Activated naive CD4-positive, alpha-beta T cell treated with anti-CD3 and anti-CD28 coated beads, Interleukin-2, amount 10 ng/mL, durations not matched to agents 7 days and 5 days (primary cell): ENCODE data around the gene PRRT1.
"Not testable (repeated sequence)": the region's sequence is repeated elsewhere in the genome, so short reads cannot be mapped to it uniquely, and the experiment has no call there.

Experiments
- CTCF ChIA-PET: fragments of 350-600 bp; sonication (Branson Sonifier 250); formaldehyde crosslinking; loops from one replicate; lab custom pipeline; 2021; ENCODE audit warnings: antibody characterized with exemption; lab: Charles Lee
- DNase-seq: peaks from one replicate; pipeline ENCODE4 v3.0.0-alpha.2; 2020
- H3K27ac Mint-ChIP-seq: one replicate; pipeline ENCODE4 v1.8.0; 2021; ENCODE audit warnings: mild to moderate bottlenecking, moderate library complexity, mixed read lengths
- H3K27me3 Mint-ChIP-seq: one replicate; pipeline ENCODE4 v1.8.0; 2021; ENCODE audit warnings: mild to moderate bottlenecking, mixed read lengths
- H3K36me3 Mint-ChIP-seq: one replicate; pipeline ENCODE4 v1.8.0; 2021; ENCODE audit warnings: mixed read lengths
- H3K4me1 Mint-ChIP-seq: one replicate; pipeline ENCODE4 v1.8.0; 2021; ENCODE audit warnings: mixed read lengths
- H3K4me3 Mint-ChIP-seq: one replicate; pipeline ENCODE4 v1.8.0; 2021; ENCODE audit warnings: mild to moderate bottlenecking, moderate library complexity, mixed read lengths
- H3K9me3 Mint-ChIP-seq: one replicate; pipeline ENCODE4 v1.8.0; 2021; ENCODE audit warnings: mixed read lengths

PRRT1 gene

DNA sequence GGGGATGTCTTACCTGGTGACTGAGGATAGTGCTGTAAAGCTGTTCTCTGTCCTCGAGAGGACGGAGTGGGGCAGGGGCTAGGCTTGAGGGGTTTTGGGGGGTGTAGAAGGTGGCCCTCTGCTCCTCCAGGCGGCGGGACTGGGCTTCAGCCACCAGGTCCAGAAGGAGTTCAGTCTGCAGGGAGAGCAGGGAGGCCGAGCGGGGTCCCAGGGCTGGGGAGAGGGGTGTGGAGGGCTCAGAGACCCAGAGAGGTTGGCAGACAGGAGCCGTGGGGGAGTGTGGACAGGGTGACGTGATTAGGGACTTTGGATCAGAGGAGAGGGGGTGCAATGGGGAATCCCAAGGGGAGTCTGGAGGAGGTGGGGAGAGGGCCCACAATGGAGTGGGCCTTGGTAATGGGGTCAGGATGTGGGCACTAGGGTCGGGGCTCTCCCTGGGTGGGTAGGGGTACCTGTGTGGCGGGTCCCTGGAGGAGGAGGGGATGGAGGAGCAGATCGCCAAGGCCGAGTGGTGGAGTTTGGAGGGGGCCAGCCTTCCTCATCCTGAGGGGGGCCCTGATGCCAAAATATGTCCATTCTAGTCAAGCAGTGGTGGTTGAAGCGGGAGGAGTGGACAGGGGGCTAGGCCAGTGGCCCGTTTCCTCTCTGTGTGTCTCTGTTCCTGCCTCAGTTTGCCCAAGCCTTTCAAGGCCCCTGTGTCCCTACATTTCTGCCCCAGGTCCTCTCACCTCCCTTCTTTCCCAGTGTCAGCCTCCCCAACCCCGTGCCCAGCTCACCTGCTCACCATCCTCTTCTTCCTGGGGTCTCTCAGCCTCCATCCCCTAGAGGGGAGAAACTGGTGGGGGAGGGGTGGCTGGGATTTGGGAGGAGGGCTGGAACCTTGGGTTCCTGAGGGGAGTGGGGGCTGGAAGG is 40.2 kb upstream of the PRRT1 start:
- no peak for DNase-seq
- Mint-ChIP-seq H3K36me3 (peaks cover 50% of the 10 kb centered on the region), H3K9me3 (no peaks in the 10 kb centered on the region), H3K4me3 (peak overlapping the region; percentile 100), H3K27me3 (peaks cover 5% of the 10 kb centered on the region), H3K4me1 (peaks cover 56% of the 10 kb centered on the region), H3K27ac (peak overlapping the region; percentile 98)
- CTCF ChIA-PET: interaction anchor here (0.8 to 1.7 kb wide), 5 partner anchors 9 to 74 kb away, joined by 3 to 6 read pairs (median 5); no protein-coding TSS in a partner anchor

DNA sequence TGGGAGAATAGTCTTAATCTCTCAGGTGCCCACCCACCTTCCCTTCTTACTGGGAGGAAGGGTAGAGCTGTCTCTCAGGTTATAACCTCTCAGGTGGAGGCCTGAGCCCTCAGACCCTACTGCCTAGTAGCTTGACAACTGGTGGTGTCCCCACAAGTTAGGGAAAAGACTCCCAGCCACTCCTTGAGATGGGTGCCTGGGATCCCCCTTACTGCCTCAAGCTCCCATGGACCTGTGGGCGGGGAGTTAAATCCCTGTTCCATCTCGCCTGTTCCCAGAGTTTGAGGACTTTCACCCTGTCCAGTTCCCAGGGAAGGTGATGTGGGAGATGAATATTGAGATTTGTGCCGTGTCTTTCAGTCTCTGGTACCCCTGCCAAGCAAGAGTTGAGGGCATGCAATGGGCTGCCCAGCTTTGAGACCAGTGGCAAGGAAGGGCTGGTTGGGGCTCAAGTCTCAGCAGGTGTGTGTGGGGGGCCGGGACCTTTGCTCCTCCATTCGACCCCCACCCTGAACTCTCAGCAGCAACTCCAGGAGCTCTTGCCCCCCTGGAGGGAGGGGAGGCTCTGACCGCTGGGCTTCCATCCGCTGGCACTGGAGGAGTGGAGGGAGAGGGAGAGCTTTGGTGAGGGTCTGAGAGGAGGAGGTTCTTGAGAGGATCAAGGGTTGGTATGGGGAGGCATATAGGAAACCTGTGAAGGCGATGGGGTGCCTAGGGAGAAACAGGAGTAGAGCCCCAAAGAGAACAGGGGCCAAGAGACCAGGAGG is 39.4 kb upstream of the PRRT1 start:
- Mint-ChIP-seq H3K36me3 (peaks cover 58% of the 10 kb centered on the region), H3K4me3 (peak overlapping the region; percentile 100), H3K4me1 (peaks cover 59% of the 10 kb centered on the region), H3K27me3 (peaks cover 5% of the 10 kb centered on the region), H3K27ac (peak overlapping the region; percentile 98), H3K9me3 (no peaks in the 10 kb centered on the region)
- CTCF ChIA-PET: interaction anchor here (0.9 to 1.7 kb wide), 3 partner anchors 9 to 73 kb away, joined by 5 to 6 read pairs (median 5); no protein-coding TSS in a partner anchor
- no peak for DNase-seq

DNA sequence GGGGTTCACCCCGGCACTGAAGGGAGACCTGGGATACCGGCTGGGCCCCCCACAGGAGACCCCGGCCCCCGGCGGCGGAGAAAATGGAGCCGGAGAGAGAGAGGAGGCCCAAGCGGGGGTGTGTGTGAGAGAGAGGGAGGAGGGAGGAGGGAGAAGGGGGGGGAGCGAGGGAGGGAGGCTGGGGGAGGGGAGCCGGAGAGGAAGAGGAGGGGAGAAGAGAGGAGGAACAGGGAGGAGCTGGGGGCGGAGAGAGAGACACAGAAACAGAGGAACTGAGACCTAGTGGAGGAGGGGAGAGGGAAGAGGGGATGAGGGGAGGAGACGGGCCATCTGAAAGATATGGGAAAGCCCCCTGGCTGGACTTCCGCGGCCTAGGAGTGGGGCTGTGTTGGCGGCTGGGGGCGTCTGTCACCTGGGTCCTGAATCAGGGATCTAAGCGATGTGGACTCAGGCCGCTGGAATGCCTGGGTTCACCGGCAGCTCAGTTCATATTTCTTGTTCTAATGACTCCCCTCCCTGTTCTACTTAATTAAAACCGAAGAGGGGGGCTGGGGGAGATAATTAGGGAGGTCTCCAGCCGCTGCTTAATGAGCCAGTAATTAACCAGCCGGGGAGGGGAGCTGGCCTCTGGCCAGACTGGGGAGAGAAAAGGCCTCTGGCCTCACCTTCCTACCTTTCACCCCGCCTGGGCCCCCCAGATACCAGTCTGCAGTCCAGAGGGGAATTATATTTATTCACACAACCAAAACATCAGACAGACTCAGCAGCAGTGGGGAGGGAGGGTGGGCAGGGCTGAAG is 38.5 kb upstream of the PRRT1 start, which contains the start of gene PBX2:
Gene PBX2, minus strand, starts transcription at position 149 of the 798 bp plus-strand sequence. CDS start 287 bp downstream, outside the sequence.
- Mint-ChIP-seq H3K4me1 (peaks cover 63% of the 10 kb centered on the region), H3K36me3 (peaks cover 65% of the 10 kb centered on the region), H3K27ac (peak within 1 kb of the TSS; percentile 98), H3K27me3 (peaks cover 5% of the 10 kb centered on the region), H3K4me3 (peak within 1 kb of the TSS; percentile 100), H3K9me3 (no peaks in the 10 kb centered on the region)
- DNase-seq: peak; percentile 94
- CTCF ChIA-PET: interaction anchor here (0.9 to 1.7 kb wide), 3 partner anchors 8 to 72 kb away, joined by 5 to 6 read pairs (median 5); no protein-coding TSS in a partner anchor

DNA sequence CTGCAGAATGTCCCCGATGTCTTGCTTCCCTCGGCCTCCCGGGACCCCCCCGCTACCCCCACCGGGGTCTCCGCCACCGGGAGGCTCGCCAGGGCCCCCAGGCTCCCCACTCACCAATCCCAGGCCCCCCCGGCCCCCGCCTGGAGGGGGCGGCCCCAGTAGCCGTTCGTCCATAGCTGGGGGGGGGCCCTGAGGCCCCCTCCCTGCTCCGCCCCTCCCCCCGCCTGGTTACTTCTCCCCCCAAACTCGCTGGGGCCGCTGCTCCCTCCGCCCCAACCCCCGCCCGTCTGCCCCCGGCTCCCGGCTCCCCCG is 38.0 kb upstream of the PRRT1 start:
- CTCF ChIA-PET: no interaction called here
- Mint-ChIP-seq H3K36me3 (peaks cover 65% of the 10 kb centered on the region), H3K9me3 (no peaks in the 10 kb centered on the region), H3K4me1 (peaks cover 57% of the 10 kb centered on the region), H3K4me3 (peak overlapping the region; percentile 92), H3K27me3 (peaks cover 5% of the 10 kb centered on the region), H3K27ac (peak overlapping the region; percentile 90)
- DNase-seq: no peak

DNA sequence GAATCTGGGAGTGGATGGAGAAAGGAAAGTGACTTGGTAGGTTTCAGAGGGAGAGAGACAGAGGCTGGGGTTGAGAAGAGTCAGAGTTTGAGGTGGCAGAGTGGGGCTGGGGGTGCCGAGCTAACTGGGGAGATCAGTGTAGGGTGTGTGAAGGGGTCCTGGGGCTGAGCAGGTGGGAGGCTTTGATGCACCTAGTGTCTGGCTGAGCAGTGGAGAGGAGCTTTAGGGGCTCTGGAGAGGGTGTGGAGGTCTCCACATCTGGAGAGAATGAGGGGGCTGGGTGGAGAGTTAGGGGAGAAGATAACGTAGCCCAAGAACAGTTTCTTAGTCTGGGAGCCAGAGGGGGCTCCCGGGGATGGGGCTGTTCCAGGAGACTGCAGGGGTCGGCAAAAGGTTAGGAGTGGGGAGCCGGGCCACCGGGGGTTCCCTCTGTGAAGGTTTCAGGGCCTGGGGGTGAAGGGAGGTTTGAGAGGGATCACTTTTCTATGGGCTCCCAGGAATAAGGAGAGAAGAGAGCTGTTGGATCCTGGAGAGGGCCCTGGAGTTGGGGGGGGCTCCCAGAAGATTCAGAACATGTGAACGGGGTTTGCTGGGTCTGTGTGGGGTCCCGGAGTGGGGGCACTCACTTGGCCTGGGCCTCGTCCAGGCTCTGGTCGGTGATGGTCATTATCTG is 37.5 kb upstream of the PRRT1 start:
- H3K4me3 Mint-ChIP-seq: peak overlapping the region; percentile 92
- no peaks in the 10 kb centered on the region for H3K9me3 Mint-ChIP-seq
- CTCF ChIA-PET: no interaction called here
- peaks cover 52% of the 10 kb centered on the region for H3K4me1 Mint-ChIP-seq
- peaks cover 5% of the 10 kb centered on the region for H3K27me3 Mint-ChIP-seq
- no peak for DNase-seq
- peaks cover 66% of the 10 kb centered on the region for H3K36me3 Mint-ChIP-seq
- H3K27ac Mint-ChIP-seq: peak overlapping the region; percentile 90

DNA sequence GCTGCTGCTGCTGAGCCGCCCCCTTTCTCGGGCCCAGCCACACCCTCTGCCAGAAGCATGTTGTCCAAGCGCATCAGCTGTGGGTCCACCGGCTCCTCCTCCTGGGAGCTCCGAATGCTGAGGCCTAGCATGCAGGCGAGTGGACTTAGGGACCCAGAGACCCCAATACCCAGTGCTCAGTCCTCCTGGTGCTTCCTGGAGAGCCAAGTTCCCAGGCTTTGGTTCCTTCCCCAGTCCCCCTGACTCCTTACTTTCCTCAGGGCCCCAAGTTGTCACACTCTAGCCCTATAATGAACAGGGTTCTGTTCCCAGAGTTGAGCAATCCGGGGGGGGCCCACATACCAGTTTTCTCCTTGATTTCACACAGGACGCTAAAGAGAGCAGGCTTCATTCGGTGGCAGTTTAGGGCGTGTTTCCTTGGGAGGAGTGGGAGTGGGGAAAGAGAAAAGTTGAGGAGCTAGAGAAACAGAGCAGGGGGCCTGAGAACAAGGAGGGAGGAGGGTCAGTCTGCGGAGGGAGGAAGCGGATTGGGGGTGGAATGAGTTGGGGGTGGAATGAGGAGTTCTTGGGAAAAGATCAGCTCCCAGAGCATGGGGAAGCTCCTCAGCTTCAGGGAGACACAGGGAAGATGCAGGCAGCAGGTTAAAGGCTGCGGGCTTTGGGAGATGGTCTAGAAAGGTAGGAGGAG is 36.8 kb upstream of the PRRT1 start:
- CTCF ChIA-PET: no interaction called here

DNA sequence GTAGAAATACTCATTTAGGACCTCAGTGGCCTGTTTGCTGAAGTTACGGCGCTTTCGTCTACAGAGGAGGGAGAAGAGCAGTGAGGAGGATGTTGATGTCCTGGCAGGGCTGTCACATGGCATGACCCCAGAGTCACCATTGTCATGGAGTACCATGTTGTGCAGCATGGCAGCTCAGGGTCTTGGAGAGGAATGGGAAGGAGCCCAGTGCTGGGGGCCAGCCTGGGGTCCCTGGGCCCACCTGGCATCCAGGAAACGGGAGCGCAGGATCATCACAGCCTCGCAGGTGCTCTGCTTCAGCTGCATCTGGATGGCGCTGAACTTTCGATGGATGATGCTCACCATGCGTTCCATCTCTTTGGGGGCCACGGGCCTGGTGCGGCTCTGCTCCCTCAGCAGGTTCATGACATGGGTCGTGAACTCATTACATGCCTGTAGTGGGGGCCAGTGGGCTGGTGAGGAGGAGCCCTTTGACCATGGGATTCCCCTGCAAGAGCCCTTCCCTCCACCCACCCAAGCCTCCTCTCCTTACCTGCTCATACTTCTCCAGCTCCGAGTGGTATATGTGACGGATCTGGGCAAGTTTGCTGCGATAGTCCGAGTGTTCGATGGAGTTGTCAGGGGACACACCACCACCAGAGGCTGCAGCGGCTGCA is 36.1 kb upstream of the PRRT1 start:
- peaks cover 70% of the 10 kb centered on the region for H3K36me3 Mint-ChIP-seq

More for the DNA sequence above, 36.8 kb upstream of the PRRT1 start:
- peaks cover 5% of the 10 kb centered on the region for H3K27me3 Mint-ChIP-seq
- H3K4me3 Mint-ChIP-seq: peak overlapping the region; percentile 92
- no peaks in the 10 kb centered on the region for H3K9me3 Mint-ChIP-seq
- DNase-seq: no peak
- H3K27ac Mint-ChIP-seq: peak overlapping the region; percentile 90
- peaks cover 45% of the 10 kb centered on the region for H3K4me1 Mint-ChIP-seq
- peaks cover 70% of the 10 kb centered on the region for H3K36me3 Mint-ChIP-seq

DNA sequence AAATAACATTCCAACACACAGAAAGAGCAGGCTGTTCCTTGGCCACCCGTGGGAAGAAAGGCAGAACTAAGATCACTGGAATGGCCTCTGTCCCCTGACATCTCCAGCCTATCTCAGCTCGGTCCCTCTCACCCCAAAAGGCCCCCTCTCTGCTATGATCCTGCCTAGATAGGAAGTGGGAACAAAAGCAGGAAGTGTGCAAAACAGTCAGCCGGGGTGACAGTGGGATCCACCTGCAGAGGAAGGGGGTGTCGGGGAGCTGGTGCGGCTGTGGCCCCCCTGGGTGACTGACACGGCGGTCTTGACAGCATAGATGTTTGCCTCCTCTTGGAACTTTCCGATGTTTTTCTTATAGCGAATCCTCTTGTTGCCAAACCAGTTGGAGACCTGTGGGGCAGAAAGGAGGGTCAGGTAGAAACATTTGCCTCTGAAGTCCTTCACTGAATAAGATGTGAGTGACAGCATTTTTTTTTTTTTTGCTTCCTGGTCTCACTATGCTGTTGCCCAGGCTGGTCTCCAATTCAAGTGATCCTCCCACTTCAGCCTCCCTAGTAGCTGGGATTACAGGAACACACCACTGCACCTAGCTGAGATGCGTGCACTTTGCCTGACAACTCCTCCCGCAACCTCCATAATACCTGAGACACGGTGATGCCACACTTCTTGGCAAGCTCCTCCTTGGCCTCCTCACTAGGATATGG is 35.4 kb upstream of the PRRT1 start:
- Mint-ChIP-seq H3K36me3 (peaks cover 69% of the 10 kb centered on the region), H3K4me1 (peaks cover 42% of the 10 kb centered on the region), H3K4me3 (peak overlapping the region; percentile 53), H3K27me3 (peaks cover 5% of the 10 kb centered on the region), H3K9me3 (no peaks in the 10 kb centered on the region), H3K27ac (peak overlapping the region; percentile 85)
- no peak for DNase-seq
- CTCF ChIA-PET: no interaction called here

More for the DNA sequence above, 36.1 kb upstream of the PRRT1 start:
- Mint-ChIP-seq H3K4me1 (peaks cover 40% of the 10 kb centered on the region), H3K27ac (peak overlapping the region; percentile 85), H3K4me3 (peak overlapping the region; percentile 92)
- DNase-seq, H3K9me3 Mint-ChIP-seq, H3K27me3 Mint-ChIP-seq, CTCF ChIA-PET: not testable (repeated sequence)

DNA sequence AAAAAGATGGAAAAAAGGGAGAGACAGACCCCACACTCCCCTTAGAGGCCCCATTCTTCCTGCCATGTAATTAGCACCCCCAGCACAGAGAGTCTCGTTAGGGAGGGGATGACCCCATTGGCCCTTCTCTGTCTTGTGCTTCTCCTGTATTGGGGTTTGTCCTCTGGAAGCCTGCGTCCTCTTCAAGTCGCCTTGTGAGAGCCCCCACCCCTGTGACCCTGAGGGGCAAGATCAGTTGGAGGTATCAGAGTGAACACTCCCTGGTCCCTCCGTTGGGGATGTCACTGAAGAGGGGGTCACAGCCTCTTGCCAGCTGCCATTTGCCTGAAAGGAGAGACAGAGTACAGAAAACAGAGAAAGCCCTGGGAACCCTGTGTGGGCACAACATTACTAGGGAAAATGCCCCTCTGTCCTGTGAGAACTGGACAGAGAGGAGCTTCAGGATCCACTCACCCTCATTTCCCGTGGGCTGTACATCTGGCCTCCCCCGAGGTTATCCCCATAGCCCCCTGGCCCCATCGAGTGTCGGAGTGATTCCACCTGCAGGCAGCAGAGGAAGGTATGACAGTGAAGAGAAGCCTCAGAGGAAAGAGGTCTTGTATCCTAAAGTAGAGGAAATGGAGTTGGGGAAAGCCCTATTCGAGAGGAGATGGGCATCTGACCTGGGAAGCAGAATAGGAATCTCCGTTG is 34.6 kb upstream of the PRRT1 start:
- H3K4me3 Mint-ChIP-seq: peak overlapping the region; percentile 41
- DNase-seq, CTCF ChIA-PET, H3K9me3 Mint-ChIP-seq, H3K27me3 Mint-ChIP-seq: not testable (repeated sequence)
- H3K36me3 Mint-ChIP-seq: peaks cover 60% of the 10 kb centered on the region
- peak overlapping the region; percentile 85 for H3K27ac Mint-ChIP-seq
- peaks cover 44% of the 10 kb centered on the region for H3K4me1 Mint-ChIP-seq

DNA sequence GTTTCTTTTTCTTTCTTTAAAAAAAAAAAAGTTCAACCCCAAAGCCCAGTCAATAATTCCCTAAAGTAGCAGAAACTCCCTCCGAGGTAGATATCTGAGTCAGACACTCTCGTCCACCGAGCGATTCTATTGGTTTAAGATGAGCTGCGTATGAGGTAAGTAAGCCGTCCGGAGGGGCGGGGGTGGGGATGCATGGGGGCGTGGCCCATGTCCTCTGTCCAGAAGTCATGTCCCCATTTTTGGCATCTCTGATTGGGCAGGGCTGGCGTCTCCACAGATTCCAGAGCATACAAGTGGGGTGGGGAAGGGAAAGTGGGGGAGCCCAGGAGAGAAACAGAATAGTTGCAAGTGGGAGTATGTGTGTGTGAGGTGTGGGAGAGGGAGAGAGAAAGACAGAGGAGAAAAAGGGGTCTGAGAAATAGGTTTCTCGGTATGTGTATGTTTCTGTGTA is 34.0 kb upstream of the PRRT1 start:
- H3K4me3 Mint-ChIP-seq, H3K9me3 Mint-ChIP-seq, CTCF ChIA-PET, DNase-seq, H3K27me3 Mint-ChIP-seq: not testable (repeated sequence)
- H3K27ac Mint-ChIP-seq: peak overlapping the region; percentile 81
- peaks cover 47% of the 10 kb centered on the region for H3K4me1 Mint-ChIP-seq
- H3K36me3 Mint-ChIP-seq: peaks cover 57% of the 10 kb centered on the region

DNA sequence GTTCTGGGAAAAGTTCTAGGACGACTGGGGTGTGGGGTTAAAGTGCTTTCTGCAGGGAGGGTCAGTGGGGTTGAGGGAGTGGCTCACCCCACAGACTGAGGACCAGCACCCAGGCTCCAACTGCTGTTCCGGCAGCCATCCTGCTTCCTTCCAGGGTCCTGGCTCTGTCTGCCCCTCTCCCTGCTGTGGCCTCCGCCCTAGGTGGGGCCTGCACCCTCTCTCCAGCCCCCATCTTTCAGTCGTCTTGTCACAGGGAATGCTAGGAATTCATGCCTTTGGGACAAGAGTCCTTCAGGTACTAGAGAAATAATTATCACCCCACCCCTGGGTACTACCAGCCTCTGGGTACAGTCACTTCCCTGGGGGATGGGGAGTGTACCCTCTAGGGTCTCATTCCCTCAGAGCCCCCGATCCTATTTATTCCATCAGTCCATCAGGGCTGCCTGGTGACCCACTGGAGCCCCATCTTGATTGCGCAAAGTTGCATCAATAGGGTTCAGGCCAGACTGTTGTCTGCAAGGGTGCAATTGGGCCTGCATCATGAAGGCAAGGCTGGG is 32.4 kb upstream of the PRRT1 start, which contains the start of gene AGER:
Gene AGER, minus strand, starts transcription at position 170 of the 557 bp plus-strand sequence. Its CDS starts 31 bp downstream, at position 139.
- CTCF ChIA-PET: no interaction called here
- H3K27me3 Mint-ChIP-seq: peaks cover 5% of the 10 kb centered on the region
- H3K36me3 Mint-ChIP-seq: peaks cover 58% of the 10 kb centered on the region
- H3K9me3 Mint-ChIP-seq: no peaks in the 10 kb centered on the region
- peak; percentile 13 for DNase-seq
- no peak within 1 kb of the TSS for H3K27ac Mint-ChIP-seq
- no peak within 1 kb of the TSS for H3K4me3 Mint-ChIP-seq
- peaks cover 61% of the 10 kb centered on the region for H3K4me1 Mint-ChIP-seq
